OCI-LY7 (cell line): Measurements from ENCODE around the gene TLCD1. TPM values are rescaled to one million over a fixed set of nuclear protein-coding genes. Genes with fewer than 3 reads are reported as not detected.

Source experiments
- BruUV-seq: library from RNA; stranded (reverse); fragments of 400-500 nt; replicated peaks from 2 replicates; lab custom pipeline; 2021; lab: Mats Ljungman, UMichigan
- CTCF ChIA-PET: fragments of 300-600 bp; sonication (Branson Sonifier 250); formaldehyde crosslinking; loops from one replicate; lab custom pipeline; 2022; ENCODE audit warnings: antibody characterized with exemption; ENCODE audit not compliant: unreplicated experiment; lab: Charles Lee
- POLR2A ChIA-PET: fragments of 300-600 bp; sonication (Branson Sonifier 250); formaldehyde crosslinking; loops from one replicate; lab custom pipeline; 2022; ENCODE audit warnings: antibody characterized with exemption; lab: Charles Lee
- DNase-seq: peaks from one replicate; pipeline ENCODE4 v3.0.0-alpha.2; 2015; ENCODE audit warnings: low spot score
- H2AFZ ChIP-seq: fragments of 200-600 bp; sonication (generic), shearing (Covaris generic); 2 replicates; pipeline ENCODE4 v1.6.1; 2014; ENCODE audit warnings: mild to moderate bottlenecking, antibody characterized with exemption, low read length, moderate library complexity
- H3K27ac ChIP-seq: fragments of 200-600 bp; sonication (generic); 2 replicates; pipeline ENCODE4 v1.5.1; 2014; ENCODE audit warnings: mixed run types, low read depth, mild to moderate bottlenecking, moderate library complexity, low read length, inconsistent platforms; ENCODE audit not compliant: poor library complexity, severe bottlenecking
- H3K36me3 ChIP-seq: fragments of 200-600 bp; sonication (generic); 2 replicates; pipeline ENCODE4 v1.6.1; 2014; ENCODE audit warnings: mild to moderate bottlenecking, antibody characterized with exemption, low read length, moderate library complexity, mixed read lengths; ENCODE audit not compliant: insufficient read depth
- H3K4me1 ChIP-seq: fragments of 200-600 bp; sonication (generic); 2 replicates; pipeline ENCODE4 v1.5.1; 2014; ENCODE audit warnings: mild to moderate bottlenecking, low read length; ENCODE audit not compliant: insufficient read depth, poor library complexity, severe bottlenecking
- H3K4me2 ChIP-seq: fragments of 200-600 bp; sonication (generic); 2 replicates; pipeline ENCODE4 v1.6.1; 2014; ENCODE audit warnings: mild to moderate bottlenecking, low read length
- H3K4me3 ChIP-seq: fragments of 200-600 bp; sonication (generic); 2 replicates; pipeline ENCODE4 v1.5.1; 2014; ENCODE audit warnings: mild to moderate bottlenecking, low read depth, low read length; ENCODE audit not compliant: poor library complexity, severe bottlenecking
- H3K79me2 ChIP-seq: fragments of 200-600 bp; sonication (generic); 2 replicates; pipeline ENCODE4 v1.6.1; 2016; ENCODE audit warnings: low read depth, mild to moderate bottlenecking, low read length, moderate library complexity, mixed read lengths; ENCODE audit not compliant: insufficient read depth
- H3K9me2 ChIP-seq: fragments of 200-600 bp; sonication (generic); 2 replicates; pipeline ENCODE4 v1.6.1; 2016; ENCODE audit warnings: mild to moderate bottlenecking, low read length, mixed read lengths; ENCODE audit not compliant: insufficient read depth
- H3K9me3 ChIP-seq: fragments of 200-600 bp; sonication (generic); 2 replicates; pipeline ENCODE4 v1.6.1; 2014; ENCODE audit warnings: mild to moderate bottlenecking, mixed run types, low read length, mixed read lengths
- H4K20me1 ChIP-seq: fragments of 200-600 bp; sonication (generic); 2 replicates; pipeline ENCODE4 v1.6.1; 2014; ENCODE audit warnings: mild to moderate bottlenecking, antibody characterized with exemption, low read length, moderate library complexity, mixed read lengths; ENCODE audit not compliant: insufficient read depth
- EZH2phosphoT487 ChIP-seq: fragments of 200-600 bp; sonication (generic); IDR thresholded peaks from 2 replicates; pipeline ENCODE4 v1.6.1; 2018; ENCODE audit warnings: low read depth, borderline replicate concordance, mild to moderate bottlenecking, mixed run types, antibody characterized with exemption, low read length, moderate library complexity, mixed read lengths
- intact Hi-C: fragments of 100-400 bp; cut with micrococcal nuclease; formaldehyde crosslinking; loops from one replicate; pipeline ENCODE4 v1.10.0; 2022; ENCODE audit not compliant: unreplicated experiment
- total RNA-seq, 2 experiments: library from RNA; depleted of rRNA in 1 of 2; stranded (reverse); fragments of >200 nt in 1 of 2; shearing (Covaris generic) in 1 of 2; gene quantifications; 2 replicates each; pipeline ENCODE4 v1.2.3, GENCODE V29; 2014 to 2022
- TF ChIP-seq, protein P1 (sequence below): fragments of 200-600 bp; sonication (generic); conservative IDR thresholded peaks from 2 replicates; pipeline ENCODE4 v1.5.1; 2014; ENCODE audit warnings: mild to moderate bottlenecking, antibody characterized with exemption, low read length, moderate library complexity, mixed read lengths

Gene TLCD1
- total RNA-seq, 2 experiments from 2014 or later, result 0.28 to 2.5 TPM

DNA sequence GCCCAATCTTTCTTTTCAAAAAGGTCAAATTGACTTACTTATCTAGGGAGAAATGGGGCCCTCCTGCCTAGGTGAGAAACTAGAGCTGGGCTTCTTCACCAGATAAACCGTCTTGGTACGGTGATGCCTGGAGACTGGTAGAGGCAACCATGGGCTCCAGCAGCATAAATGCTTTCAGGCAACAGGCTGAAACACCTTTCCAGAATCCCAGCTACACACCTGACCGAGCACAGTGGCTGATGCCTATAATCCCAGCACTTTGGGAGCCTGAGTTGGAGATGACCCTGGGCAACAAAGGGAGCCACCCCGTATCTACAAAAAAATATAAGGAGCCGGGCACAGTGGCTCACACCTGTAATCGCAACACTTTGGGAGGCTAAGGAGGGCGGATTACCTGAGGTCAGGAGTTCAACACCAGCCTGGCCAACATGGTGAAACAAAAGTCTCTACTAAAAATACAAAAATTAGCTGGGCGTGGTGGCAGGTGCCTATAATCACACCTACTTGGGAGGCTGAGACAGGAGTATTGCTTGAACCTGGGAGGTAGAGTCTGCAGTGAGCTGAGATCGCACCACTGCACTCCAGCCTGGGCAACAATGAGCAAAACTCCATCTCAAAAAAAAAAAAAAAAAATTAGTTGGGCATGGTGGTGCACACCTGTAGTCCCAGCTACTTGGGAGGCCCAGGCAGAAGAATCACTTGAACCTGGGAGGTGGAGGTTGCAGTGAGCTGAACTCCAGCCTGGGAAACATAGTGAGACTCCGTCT, 25.8 kb upstream of the TLCD1 start:
- DNase-seq, result no peak
- ChIA-PET POLR2A (interaction anchor here (0.5 to 2.1 kb wide), 4 partner anchors 17 to 534 kb away, joined by 4 to 5 read pairs (median 5); partner anchors contain the start of gene RPL23A), CTCF (interaction anchor here (0.6 to 3.3 kb wide), 2 partner anchors 24 to 58 kb away, joined by 3 to 27 read pairs; partner anchors contain the start of genes NEK8 and TLCD1)
- no peak overlapping the region for H3K4me2 ChIP-seq
- H2AFZ ChIP-seq, result no peak overlapping the region
- H3K79me2 ChIP-seq, result peaks cover 11% of the 10 kb centered on the region; the same call in 1 of the 2 replicates
- intact Hi-C loops, result no loop called here
- H3K4me3 ChIP-seq, result no peak overlapping the region
- H3K4me1 ChIP-seq, result peaks cover 19% of the 10 kb centered on the region
- TF ChIP-seq, protein P1, sequence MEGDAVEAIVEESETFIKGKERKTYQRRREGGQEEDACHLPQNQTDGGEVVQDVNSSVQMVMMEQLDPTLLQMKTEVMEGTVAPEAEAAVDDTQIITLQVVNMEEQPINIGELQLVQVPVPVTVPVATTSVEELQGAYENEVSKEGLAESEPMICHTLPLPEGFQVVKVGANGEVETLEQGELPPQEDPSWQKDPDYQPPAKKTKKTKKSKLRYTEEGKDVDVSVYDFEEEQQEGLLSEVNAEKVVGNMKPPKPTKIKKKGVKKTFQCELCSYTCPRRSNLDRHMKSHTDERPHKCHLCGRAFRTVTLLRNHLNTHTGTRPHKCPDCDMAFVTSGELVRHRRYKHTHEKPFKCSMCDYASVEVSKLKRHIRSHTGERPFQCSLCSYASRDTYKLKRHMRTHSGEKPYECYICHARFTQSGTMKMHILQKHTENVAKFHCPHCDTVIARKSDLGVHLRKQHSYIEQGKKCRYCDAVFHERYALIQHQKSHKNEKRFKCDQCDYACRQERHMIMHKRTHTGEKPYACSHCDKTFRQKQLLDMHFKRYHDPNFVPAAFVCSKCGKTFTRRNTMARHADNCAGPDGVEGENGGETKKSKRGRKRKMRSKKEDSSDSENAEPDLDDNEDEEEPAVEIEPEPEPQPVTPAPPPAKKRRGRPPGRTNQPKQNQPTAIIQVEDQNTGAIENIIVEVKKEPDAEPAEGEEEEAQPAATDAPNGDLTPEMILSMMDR, result no peak
- no peak for TF ChIP-seq EZH2phosphoT487
- no peaks in the 10 kb centered on the region for H3K9me3 ChIP-seq
- no peak overlapping the region for H3K27ac ChIP-seq
- peaks cover 10% of the 10 kb centered on the region for H4K20me1 ChIP-seq
- H3K36me3 ChIP-seq, result peaks cover 58% of the 10 kb centered on the region
- no peaks in the 10 kb centered on the region for H3K9me2 ChIP-seq
- BruUV-seq, result no TSS peak

DNA sequence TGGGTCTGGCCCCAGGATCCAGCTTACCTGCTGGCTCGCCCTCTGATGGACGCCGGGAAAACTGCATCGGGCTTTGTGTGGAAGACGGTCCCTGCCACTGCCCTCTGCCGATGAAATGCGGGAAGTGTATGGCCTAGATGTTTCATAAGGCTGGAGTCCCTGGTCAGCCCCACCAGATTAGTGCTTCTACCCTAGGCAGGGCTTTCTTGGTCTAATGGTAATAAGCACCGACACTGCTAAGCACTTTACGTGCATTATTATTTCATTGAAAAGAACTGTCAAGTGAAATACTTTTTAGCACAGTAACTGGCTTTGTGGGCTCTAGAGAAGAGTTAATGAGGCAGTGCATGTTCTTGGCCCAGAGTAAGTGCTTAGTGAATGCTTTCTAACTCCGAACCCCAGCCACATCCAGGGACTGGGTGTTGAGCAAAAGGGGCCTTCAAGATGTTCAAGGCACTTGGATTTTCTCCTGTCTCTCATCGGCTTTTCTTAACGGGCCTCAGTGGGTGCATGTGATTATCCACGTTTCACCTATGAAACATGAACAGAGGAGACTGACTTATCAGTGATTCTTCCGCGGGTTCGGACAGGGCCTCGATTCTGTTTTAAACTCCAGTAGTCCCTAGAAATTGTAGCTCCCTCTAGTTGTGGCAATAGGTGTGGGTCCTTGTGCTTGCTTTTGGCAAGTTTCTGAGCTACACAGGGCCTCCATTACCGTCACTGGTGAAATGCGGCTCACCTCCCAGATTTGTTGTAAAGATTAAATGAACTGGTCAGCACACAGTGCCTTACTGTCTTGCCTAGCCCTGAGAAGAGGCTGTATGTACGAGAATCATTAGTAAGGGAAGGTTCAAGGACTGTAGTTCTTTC, 24.4 kb upstream of the TLCD1 start:
- POLR2A ChIA-PET, result interaction anchor here (0.6 to 2.1 kb wide), 4 partner anchors 16 to 49 kb away, joined by 5 to 6 read pairs (median 5); partner anchors contain the start of gene RPL23A
- Histone ChIP-seq H3K9me2 (no peaks in the 10 kb centered on the region), H3K9me3 (no peaks in the 10 kb centered on the region), H3K4me1 (peaks cover 33% of the 10 kb centered on the region), H3K36me3 (peaks cover 72% of the 10 kb centered on the region), H3K79me2 (peaks cover 25% of the 10 kb centered on the region), H4K20me1 (peaks cover 24% of the 10 kb centered on the region), H2AFZ (no peak overlapping the region), H3K27ac (no peak overlapping the region), H3K4me3 (no peak overlapping the region), H3K4me2 (no peak overlapping the region; the same call in 1 of the 2 replicates)
- intact Hi-C loops, result loop anchor here (1.0 kb wide), 2 partner anchors 12 to 23 kb away; no protein-coding TSS in a partner anchor
- TF ChIP-seq, protein P1, result peak; percentile 99
- TF ChIP-seq EZH2phosphoT487, result no peak
- BruUV-seq, result TSS peak; percentile 65
- CTCF ChIA-PET, result interaction anchor here (0.8 to 3.3 kb wide), 4 partner anchors 8 to 76 kb away, joined by 3 to 27 read pairs (median 4); partner anchors contain the start of genes NEK8 and TLCD1
- peak; percentile 93 for DNase-seq
